Activated CD8-positive, alpha-beta T cell treated with anti-CD3 and anti-CD28 coated beads for 36 hours (primary cell): Measurements from ENCODE around the gene MAP3K19. TPM values are rescaled to one million over a fixed set of nuclear protein-coding genes. Genes with fewer than 3 reads are reported as not detected.

Experiments used
- ATAC-seq: fragments of 200-7000 bp; cut with Tn5 transposase; one replicate; pipeline ENCODE4 v1.10.0; 2021; ENCODE audit warnings: mild to moderate bottlenecking, moderate library complexity
- CTCF ChIA-PET: fragments of 350-600 bp; sonication (Branson Sonifier 250); formaldehyde crosslinking; loops from one replicate; lab custom pipeline; 2021; ENCODE audit warnings: antibody characterized with exemption; lab: Charles Lee
- POLR2A ChIA-PET: fragments of 350-600 bp; sonication (Branson Sonifier 250); formaldehyde crosslinking; loops from one replicate; lab custom pipeline; 2021; ENCODE audit warnings: antibody characterized with exemption; lab: Charles Lee
- DNase-seq: peaks from one replicate; pipeline ENCODE4 v3.0.0-alpha.2; 2020
- H3K27ac Mint-ChIP-seq: one replicate; pipeline ENCODE4 v1.8.0; 2021; ENCODE audit warnings: mild to moderate bottlenecking, mixed read lengths
- H3K27me3 Mint-ChIP-seq: one replicate; pipeline ENCODE4 v1.8.0; 2021; ENCODE audit warnings: mixed read lengths
- H3K36me3 Mint-ChIP-seq: one replicate; pipeline ENCODE4 v1.8.0; 2021; ENCODE audit warnings: low read depth, mixed read lengths
- H3K4me1 Mint-ChIP-seq: one replicate; pipeline ENCODE4 v1.8.0; 2021; ENCODE audit warnings: low read depth, mixed read lengths
- H3K4me3 Mint-ChIP-seq: one replicate; pipeline ENCODE4 v1.8.0; 2021; ENCODE audit warnings: mild to moderate bottlenecking, moderate library complexity, mixed read lengths
- H3K9me3 Mint-ChIP-seq: one replicate; pipeline ENCODE4 v1.8.0; 2021; ENCODE audit warnings: mixed read lengths
- intact Hi-C: fragments of 100-400 bp; cut with micrococcal nuclease; formaldehyde crosslinking; loops from one replicate; pipeline ENCODE4 v1.10.0; 2022
- total RNA-seq, 2 experiments: library from RNA; stranded (reverse); gene quantifications; one replicate each; pipeline ENCODE4 v1.2.3, GENCODE V29; 2021
- TF ChIP-seq, protein P1 (sequence below): fragments of 200-600 bp; IDR thresholded peaks from one replicate; pipeline ENCODE4 v1.8.0; 2022; ENCODE audit warnings: antibody characterized with exemption, mild to moderate bottlenecking

The MAP3K19 gene
- total RNA-seq, 2 experiments from 2014 or later, result not detected

DNA sequence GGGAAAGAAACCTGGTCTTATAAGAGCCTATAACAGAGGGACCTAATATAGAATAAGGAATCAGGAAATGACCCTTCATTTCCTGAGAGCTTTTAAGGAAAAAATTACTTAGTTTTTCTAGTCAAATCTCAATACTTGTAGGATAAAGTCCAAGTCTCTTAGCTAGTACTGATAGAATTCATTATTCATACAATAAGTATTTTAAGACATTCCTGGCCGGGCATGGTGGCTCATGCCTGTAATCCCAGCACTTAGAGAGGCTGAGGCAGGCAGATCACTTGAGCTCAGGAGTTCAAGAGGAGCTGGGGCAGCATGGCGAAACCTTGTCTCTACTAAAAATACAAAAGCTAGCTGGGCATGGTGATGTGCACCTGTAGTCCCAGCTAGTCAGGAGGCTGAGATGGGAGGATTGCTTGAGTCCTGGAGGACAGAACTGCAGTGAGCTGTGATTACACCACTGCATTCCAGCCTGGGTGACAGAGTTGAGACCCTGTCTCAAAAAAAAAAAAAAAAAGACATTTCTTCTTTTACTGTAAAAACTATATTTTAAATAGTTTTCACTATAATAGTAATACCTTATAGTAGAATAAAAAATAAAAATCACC is 8.0 kb upstream of the MAP3K19 start:
- Mint-ChIP-seq H3K36me3 (peaks cover 34% of the 10 kb centered on the region), H3K9me3 (no peaks in the 10 kb centered on the region), H3K27ac (peak overlapping the region; percentile 73), H3K4me3 (peak overlapping the region; percentile 94), H3K4me1 (peaks cover 49% of the 10 kb centered on the region), H3K27me3 (no peaks in the 10 kb centered on the region)
- intact Hi-C loops, result no loop called here
- ChIA-PET POLR2A (interaction anchor here (0.6 to 1.1 kb wide), 4 partner anchors 12 to 761 kb away, joined by 3 to 4 read pairs (median 4); no protein-coding TSS in a partner anchor), CTCF (interaction anchor here (1.2 kb wide), 1 partner anchor 51 kb away, joined by 3 read pairs; no protein-coding TSS in a partner anchor)
- DNase-seq (no peak), ATAC-seq (no peak)
- TF ChIP-seq, protein P1, sequence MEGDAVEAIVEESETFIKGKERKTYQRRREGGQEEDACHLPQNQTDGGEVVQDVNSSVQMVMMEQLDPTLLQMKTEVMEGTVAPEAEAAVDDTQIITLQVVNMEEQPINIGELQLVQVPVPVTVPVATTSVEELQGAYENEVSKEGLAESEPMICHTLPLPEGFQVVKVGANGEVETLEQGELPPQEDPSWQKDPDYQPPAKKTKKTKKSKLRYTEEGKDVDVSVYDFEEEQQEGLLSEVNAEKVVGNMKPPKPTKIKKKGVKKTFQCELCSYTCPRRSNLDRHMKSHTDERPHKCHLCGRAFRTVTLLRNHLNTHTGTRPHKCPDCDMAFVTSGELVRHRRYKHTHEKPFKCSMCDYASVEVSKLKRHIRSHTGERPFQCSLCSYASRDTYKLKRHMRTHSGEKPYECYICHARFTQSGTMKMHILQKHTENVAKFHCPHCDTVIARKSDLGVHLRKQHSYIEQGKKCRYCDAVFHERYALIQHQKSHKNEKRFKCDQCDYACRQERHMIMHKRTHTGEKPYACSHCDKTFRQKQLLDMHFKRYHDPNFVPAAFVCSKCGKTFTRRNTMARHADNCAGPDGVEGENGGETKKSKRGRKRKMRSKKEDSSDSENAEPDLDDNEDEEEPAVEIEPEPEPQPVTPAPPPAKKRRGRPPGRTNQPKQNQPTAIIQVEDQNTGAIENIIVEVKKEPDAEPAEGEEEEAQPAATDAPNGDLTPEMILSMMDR, result no peak

- ATAC-seq (peak; percentile 60), DNase-seq (peak; percentile 66)
- CTCF ChIA-PET, result interaction anchor here (1.0 to 2.0 kb wide), 3 partner anchors 11 to 657 kb away, joined by 3 to 6 read pairs (median 4); no protein-coding TSS in a partner anchor
- TF ChIP-seq, protein P1, result no peak
- Mint-ChIP-seq H3K9me3 (no peaks in the 10 kb centered on the region), H3K4me3 (peak overlapping the region; percentile 94), H3K27ac (peak overlapping the region; percentile 100), H3K36me3 (peaks cover 26% of the 10 kb centered on the region), H3K27me3 (no peaks in the 10 kb centered on the region), H3K4me1 (peaks cover 40% of the 10 kb centered on the region)
- intact Hi-C loops, result loop anchor here (2.0 kb wide), 1 partner anchor 134 kb away; the partner anchor contains the start of gene CCNT2
- POLR2A ChIA-PET, result interaction anchor here (0.6 to 1.0 kb wide), 4 partner anchors 51 to 690 kb away, joined by 3 read pairs; no protein-coding TSS in a partner anchor
Measured at GRCh38 chr2:135052997-135053474, 5.8 kb upstream of the MAP3K19 start.

DNA sequence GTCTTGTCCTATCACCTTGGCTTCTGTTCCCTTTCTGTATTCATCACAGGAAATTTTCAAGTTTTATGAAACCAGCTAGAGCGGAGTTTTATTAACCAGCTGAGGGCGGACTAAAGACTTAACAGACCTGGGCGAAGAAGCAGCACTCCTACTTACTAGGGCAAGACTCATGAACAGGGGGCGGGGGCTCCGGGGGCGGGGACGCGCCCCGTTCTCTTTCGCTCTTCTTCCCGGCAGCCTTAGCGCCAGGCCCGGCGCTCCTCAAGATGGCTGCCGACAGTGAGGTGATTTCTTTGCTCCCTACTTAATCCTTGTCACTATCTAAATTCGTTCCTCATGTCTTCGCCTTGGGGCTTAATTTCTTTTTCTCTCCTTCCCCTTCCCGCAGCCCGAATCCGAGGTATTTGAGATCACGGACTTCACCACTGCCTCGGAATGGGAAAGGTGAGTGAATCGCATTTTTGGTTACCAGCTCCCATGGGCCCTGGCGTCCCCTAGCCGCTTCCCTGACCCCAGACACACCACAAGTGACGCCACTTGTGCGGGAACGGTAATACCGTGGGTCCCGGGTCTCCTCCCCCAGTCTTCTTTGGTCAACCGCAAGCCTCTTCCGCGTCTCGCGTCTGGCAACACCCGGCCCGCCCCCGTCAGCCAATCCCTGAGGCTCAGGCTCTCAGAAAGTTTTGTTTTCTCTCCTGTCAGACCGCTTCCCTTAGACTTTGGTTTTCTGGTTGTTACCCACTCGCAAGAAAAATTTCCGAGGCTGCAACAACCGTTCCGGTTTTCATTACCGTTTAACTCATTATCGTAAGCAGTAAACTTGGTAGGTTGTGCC is 5.0 kb upstream of the MAP3K19 start, which contains the start of gene RAB3GAP1:
Gene RAB3GAP1, plus strand, starts transcription at position 251 of the 835 bp plus-strand sequence. Its CDS starts 16 bp downstream, at position 267.
- intact Hi-C loops, result loop anchor here (2.0 kb wide), 1 partner anchor 133 kb away; the partner anchor contains the start of gene CCNT2
- TF ChIP-seq, protein P1, result no peak
- no peaks in the 10 kb centered on the region for H3K27me3 Mint-ChIP-seq

DNA sequence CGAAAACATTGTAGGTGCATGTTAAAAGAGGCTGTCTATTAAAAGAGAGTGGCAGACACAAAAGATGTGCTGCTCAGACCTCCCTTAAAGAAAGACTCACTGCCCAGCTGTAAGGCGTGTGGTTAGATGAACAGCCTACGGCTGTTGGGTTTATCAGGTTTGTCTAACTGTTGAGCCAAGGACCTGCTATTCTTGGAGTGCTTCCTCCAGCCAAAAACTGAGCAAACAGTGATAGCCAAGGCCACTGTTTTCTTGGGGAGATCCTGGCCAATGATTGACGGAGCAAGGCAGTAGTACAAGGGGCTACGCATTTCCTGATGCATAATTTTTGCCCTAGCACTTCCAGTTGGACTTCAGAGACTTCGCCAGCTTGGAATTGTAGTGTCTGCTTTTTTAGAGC is 3.4 kb upstream of the MAP3K19 start:
- Mint-ChIP-seq H3K9me3 (no peaks in the 10 kb centered on the region), H3K4me1 (peaks cover 26% of the 10 kb centered on the region), H3K4me3 (peak overlapping the region; percentile 94), H3K27ac (peak overlapping the region; percentile 56), H3K27me3 (no peaks in the 10 kb centered on the region), H3K36me3 (peaks cover 8% of the 10 kb centered on the region)
- no peak for ATAC-seq
- TF ChIP-seq, protein P1, result no peak
- ChIA-PET CTCF (interaction anchor here (0.8 to 2.5 kb wide), 2 partner anchors 47 to 710 kb away, joined by 3 to 10 read pairs; no protein-coding TSS in a partner anchor), POLR2A (no interaction called here)
- no peak for DNase-seq
- intact Hi-C loops, result no loop called here

More for the DNA sequence above, 5.0 kb upstream of the MAP3K19 start, which contains the start of gene RAB3GAP1:
- H3K9me3 Mint-ChIP-seq, result no peaks in the 10 kb centered on the region
- H3K4me1 Mint-ChIP-seq, result peaks cover 34% of the 10 kb centered on the region
- POLR2A ChIA-PET, result interaction anchor here (0.6 to 1.0 kb wide), 5 partner anchors 15 to 135 kb away, joined by 3 read pairs; partner anchors contain the start of gene CCNT2
- H3K27ac Mint-ChIP-seq, result peak within 1 kb of the TSS; percentile 100
- H3K4me3 Mint-ChIP-seq, result peak within 1 kb of the TSS; percentile 94
- peak; percentile 96 for DNase-seq
- ATAC-seq, result peak; percentile 82
- H3K36me3 Mint-ChIP-seq, result peaks cover 19% of the 10 kb centered on the region
- CTCF ChIA-PET, result interaction anchor here (1.0 to 1.3 kb wide), 5 partner anchors 10 to 479 kb away, joined by 3 to 4 read pairs (median 3); partner anchors contain the start of gene ZRANB3
